ENCODE data around the gene RANBP3.
A peak's percentile ranks its signal among the peaks of the same experiment; 100 is the strongest.

RANBP3 gene

DNA sequence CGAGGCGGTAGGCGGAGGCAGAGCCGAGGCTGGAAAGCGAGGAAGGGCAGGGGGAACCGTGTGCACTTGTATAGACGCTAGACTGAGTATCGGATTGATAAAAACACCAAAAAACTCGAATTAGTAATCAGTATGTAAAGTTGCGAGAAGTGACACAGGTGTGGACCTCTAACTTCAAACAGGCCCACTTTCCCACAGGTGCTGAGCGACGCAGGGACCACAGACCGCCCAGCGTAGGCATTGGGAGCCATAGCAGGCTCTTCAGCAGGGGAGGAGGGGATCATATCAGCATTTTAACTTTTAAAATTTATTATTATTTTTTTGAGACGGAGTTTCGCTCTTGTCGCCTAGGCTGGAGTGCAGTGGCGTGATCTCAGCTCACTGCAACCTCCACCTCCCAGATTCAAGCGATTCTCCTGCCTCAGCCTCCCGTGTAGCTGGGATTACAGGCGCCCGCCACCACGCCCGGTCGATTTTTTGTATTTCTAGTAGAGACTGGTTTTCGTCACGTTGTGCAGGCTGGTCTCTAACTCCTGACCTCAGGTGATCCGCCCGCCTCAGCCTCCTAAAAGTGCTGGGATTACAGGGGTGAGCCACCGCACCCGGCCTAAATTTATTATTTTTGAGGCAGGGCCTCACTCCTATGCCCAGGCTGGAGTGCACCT lies 72.7 kb downstream of the RANBP3 start:
- Histone ChIP-seq H3K4me3 (ENCODE audit: low read length in 2 of 2) (peak overlapping the region; percentile 80 to 93), H3K27me3 (ENCODE audit: control insufficient read depth in 2 of 2, insufficient read depth in 2 of 2, low read length in 2 of 2) (no peaks in the 10 kb centered on the region), H3K4me1 (ENCODE audit: control insufficient read depth in 2 of 2, insufficient read depth in 2 of 2, low read length in 2 of 2) (peaks cover 13 to 17% of the 10 kb centered on the region in 2 donors), H3K9ac (ENCODE audit: low read depth in 1 of 2, low read length in 2 of 2) (peak overlapping the region; percentile 80 to 92), H3K27ac (ENCODE audit: low read depth in 2 of 2, low read length in 2 of 2) (peak overlapping the region; percentile 48 to 98), H3K36me3 (ENCODE audit: control insufficient read depth in 2 of 2, insufficient read depth in 2 of 2, low read length in 2 of 2) (peaks cover 0 to 7% of the 10 kb centered on the region in 2 donors), H3K9me3 (ENCODE audit: control insufficient read depth in 2 of 2, low read length in 2 of 2) (no peaks in the 10 kb centered on the region)

DNA sequence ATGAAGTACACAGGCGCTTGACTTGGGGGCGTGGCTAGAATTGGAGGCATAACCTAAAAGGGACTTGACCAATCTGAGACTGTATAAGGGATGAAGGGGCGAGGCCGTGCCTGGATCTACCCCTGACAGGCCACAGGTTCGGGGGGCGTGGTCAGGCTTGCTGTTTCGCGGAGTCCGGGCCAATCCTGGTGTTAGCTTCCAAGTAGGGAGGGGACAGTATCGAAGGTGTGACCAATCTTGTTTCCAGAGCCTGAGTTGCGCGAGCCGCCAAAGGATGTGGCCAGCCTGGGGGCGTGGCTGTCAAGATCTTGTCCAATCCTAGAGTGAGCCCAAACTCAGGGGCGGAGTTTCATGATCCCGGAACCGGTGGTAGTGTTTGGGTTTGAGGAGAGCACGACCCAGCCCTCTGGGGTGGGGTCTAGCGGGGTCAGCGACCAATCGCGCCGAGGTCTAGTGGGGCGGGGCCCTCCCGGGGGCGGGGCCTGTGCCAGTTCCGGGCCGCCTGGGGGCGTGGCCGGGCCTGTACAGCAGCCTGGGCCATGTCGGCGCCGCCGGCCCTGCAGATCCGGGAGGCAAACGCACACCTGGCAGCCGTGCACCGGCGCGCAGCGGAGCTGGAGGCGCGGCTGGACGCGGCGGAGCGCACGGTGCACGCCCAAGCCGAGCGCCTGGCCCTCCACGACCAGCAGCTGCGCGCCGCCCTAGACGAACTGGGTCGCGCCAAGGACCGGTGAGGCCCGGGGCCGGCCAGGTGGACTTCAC lies 73.4 kb downstream of the RANBP3 start, which contains the start of gene VMAC:
Gene VMAC, plus strand, starts transcription at position 521 of the 762 bp plus-strand sequence. Its CDS starts 19 bp downstream, at position 540.
- Histone ChIP-seq H3K4me1 (ENCODE audit: control insufficient read depth in 2 of 2, insufficient read depth in 2 of 2, low read length in 2 of 2) (peaks cover 13 to 17% of the 10 kb centered on the region in 2 donors), H3K9me3 (ENCODE audit: control insufficient read depth in 2 of 2, low read length in 2 of 2) (no peaks in the 10 kb centered on the region), H3K36me3 (ENCODE audit: control insufficient read depth in 2 of 2, insufficient read depth in 2 of 2, low read length in 2 of 2) (peaks cover 0 to 9% of the 10 kb centered on the region in 2 donors), H3K4me3 (ENCODE audit: low read length in 2 of 2) (peak within 1 kb of the TSS; percentile 97 to 98), H3K9ac (ENCODE audit: low read depth in 1 of 2, low read length in 2 of 2) (peak within 1 kb of the TSS; percentile 88 to 95), H3K27me3 (ENCODE audit: control insufficient read depth in 2 of 2, insufficient read depth in 2 of 2, low read length in 2 of 2) (no peaks in the 10 kb centered on the region), H3K27ac (ENCODE audit: low read depth in 2 of 2, low read length in 2 of 2) (peak within 1 kb of the TSS; percentile 96 to 98)

DNA sequence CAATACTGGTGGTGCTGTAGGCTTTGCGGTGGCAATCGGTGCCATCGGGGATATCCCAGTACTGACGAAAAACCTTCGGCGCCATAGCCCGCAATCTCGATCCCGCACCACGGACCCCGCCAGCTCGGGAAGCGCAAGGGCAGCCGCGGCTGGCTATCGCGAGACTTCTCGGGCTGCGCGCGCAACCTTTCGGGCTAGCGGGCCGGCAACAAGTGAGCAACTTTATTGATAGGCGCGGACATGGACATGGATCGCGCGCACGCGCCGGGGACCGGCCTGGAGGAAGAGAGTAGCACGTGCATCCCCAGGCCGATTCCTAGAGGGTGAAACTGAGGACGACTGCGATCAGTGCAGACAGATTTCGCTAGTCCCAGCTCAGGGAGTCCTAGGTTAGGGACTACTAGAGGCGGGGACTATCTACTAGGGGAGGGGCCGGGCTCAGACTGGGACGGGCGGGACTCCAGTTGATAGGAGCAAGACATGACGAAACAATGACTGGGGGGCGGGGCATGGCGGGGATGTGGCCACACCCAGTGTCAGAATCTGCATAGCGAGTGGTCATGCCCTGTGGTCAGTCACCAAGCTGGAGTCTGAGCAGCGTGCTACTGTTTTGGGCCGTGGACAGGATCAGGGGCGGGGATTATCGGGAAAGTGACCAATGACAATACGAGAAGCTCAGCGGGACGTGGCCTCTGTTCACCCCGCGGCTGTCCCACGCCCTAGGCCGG lies 74.2 kb downstream of the RANBP3 start, which contains the start of gene NDUFA11:
Gene NDUFA11, minus strand, starts transcription at position 167 of the 728 bp plus-strand sequence. Its CDS starts 82 bp downstream, at position 85.
- H3K9ac ChIP-seq (ENCODE audit: low read depth in 1 of 2, low read length in 2 of 2) = peak within 1 kb of the TSS; percentile 88 to 95
- H3K9me3 ChIP-seq (ENCODE audit: control insufficient read depth in 2 of 2, low read length in 2 of 2) = no peaks in the 10 kb centered on the region
- peak within 1 kb of the TSS; percentile 96 to 98 for H3K27ac ChIP-seq (ENCODE audit: low read depth in 2 of 2, low read length in 2 of 2)
- H3K4me3 ChIP-seq (ENCODE audit: low read length in 2 of 2) = peak within 1 kb of the TSS; percentile 97 to 98
- peaks cover 13 to 17% of the 10 kb centered on the region in 2 donors for H3K4me1 ChIP-seq (ENCODE audit: control insufficient read depth in 2 of 2, insufficient read depth in 2 of 2, low read length in 2 of 2)
- no peaks in the 10 kb centered on the region for H3K27me3 ChIP-seq (ENCODE audit: control insufficient read depth in 2 of 2, insufficient read depth in 2 of 2, low read length in 2 of 2)
- peaks cover 0 to 9% of the 10 kb centered on the region in 2 donors for H3K36me3 ChIP-seq (ENCODE audit: control insufficient read depth in 2 of 2, insufficient read depth in 2 of 2, low read length in 2 of 2)

DNA sequence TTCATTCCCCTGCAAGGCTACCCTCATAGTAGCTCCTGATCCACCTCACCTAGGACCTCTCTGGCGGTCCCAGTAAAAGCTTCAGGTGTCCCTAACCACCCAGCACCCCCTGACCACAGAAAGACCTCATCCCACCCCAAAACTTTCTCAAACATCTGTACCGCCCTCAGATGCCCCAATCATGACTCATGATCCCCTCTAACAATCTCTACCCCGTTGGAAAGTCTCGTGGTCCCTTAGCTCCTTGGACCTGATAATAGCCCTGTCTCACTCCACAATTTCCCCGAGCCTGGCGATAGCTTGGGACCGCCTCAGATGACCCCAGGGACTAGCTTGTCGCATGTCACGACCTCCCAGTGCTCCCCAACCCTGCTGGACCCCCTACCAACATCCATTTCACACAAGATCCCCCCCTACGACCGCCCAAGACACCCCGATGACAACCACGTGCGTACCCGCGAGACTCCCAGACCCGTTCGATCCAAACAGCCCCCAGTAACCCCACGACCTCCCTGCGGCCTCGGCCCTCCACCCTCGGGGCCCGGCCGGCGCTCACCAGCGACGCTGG lies 74.8 kb downstream of the RANBP3 start:
- Histone ChIP-seq H3K9me3 (ENCODE audit: control insufficient read depth in 2 of 2, low read length in 2 of 2) (no peaks in the 10 kb centered on the region), H3K27ac (ENCODE audit: low read depth in 2 of 2, low read length in 2 of 2) (peak overlapping the region; percentile 96 to 98), H3K27me3 (ENCODE audit: control insufficient read depth in 2 of 2, insufficient read depth in 2 of 2, low read length in 2 of 2) (no peaks in the 10 kb centered on the region), H3K4me3 (ENCODE audit: low read length in 2 of 2) (peak overlapping the region; percentile 97 to 98), H3K4me1 (ENCODE audit: control insufficient read depth in 2 of 2, insufficient read depth in 2 of 2, low read length in 2 of 2) (peaks cover 13 to 17% of the 10 kb centered on the region in 2 donors), H3K36me3 (ENCODE audit: control insufficient read depth in 2 of 2, insufficient read depth in 2 of 2, low read length in 2 of 2) (peaks cover 0 to 9% of the 10 kb centered on the region in 2 donors), H3K9ac (ENCODE audit: low read depth in 1 of 2, low read length in 2 of 2) (peak overlapping the region; percentile 88 to 95)

DNA sequence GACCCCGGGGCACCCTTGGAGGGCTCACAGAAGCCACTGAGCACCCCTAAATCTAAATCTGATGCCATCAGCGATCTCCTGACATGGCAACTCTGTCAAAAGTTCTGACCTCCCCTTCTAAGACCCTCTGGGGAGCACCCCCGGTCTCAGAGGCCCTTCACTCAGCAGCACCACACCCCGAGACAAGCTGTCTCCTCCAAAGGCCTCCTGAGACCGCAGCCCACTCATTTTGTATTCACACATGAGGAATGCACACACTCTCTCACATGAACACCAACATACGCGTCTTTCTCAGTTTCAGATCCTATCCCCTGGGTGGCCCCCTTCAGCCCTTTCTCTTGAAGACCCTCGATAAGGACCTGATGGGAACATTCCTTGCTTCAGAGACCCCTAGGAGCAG lies 77.0 kb downstream of the RANBP3 start:
- Histone ChIP-seq H3K9ac (ENCODE audit: low read depth in 1 of 2, low read length in 2 of 2) (no peak overlapping the region), H3K36me3 (ENCODE audit: control insufficient read depth in 2 of 2, insufficient read depth in 2 of 2, low read length in 2 of 2) (peaks cover 6 to 13% of the 10 kb centered on the region in 2 donors), H3K4me1 (ENCODE audit: control insufficient read depth in 2 of 2, insufficient read depth in 2 of 2, low read length in 2 of 2) (peaks cover 13 to 17% of the 10 kb centered on the region in 2 donors), H3K27ac (ENCODE audit: low read depth in 2 of 2, low read length in 2 of 2) (no peak overlapping the region), H3K27me3 (ENCODE audit: control insufficient read depth in 2 of 2, insufficient read depth in 2 of 2, low read length in 2 of 2) (no peaks in the 10 kb centered on the region), H3K9me3 (ENCODE audit: control insufficient read depth in 2 of 2, low read length in 2 of 2) (no peaks in the 10 kb centered on the region), H3K4me3 (ENCODE audit: low read length in 2 of 2) (no peak overlapping the region)

DNA sequence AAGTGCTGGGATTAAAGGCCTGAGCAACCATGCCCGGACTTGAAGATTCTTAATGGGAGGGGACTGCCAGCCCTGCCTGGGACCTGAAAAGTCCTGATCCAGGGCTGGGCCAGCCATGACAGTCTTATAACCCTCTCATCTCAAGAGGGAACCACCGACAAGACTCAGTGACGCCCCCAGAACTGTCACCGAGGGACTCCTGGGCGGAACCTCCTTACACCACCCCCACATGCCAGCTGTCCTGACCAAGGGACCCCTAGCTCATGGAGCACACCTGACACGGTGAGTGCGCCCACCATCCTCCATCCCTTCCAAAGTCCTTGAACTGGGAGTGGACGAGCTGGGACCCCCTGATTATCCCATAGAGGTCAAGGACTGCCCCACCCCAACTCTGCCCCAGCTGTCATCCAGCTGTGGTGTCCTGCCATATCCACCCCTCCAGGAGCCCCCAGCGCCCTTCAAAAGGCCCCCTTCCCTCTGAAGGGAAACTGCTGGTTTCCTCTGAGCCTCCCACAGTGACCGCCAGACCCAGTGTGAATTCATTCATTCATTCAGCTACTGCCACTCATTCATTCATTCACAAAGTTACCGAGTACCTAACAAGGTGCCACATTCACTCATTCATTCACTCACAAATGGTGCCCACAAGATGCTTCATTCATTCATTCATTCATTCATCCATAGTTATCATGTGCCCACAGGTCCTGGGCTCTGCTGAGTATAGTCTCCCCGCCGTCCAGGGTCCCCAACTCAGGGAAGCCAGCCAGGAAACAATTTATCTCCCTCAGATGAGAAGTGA lies 78.0 kb downstream of the RANBP3 start:
- Histone ChIP-seq H3K4me1 (ENCODE audit: control insufficient read depth in 2 of 2, insufficient read depth in 2 of 2, low read length in 2 of 2) (peaks cover 10% of the 10 kb centered on the region in 2 donors), H3K4me3 (ENCODE audit: low read length in 2 of 2) (no peak overlapping the region), H3K9me3 (ENCODE audit: control insufficient read depth in 2 of 2, low read length in 2 of 2) (no peaks in the 10 kb centered on the region), H3K36me3 (ENCODE audit: control insufficient read depth in 2 of 2, insufficient read depth in 2 of 2, low read length in 2 of 2) (peaks cover 9 to 22% of the 10 kb centered on the region in 2 donors), H3K9ac (ENCODE audit: low read depth in 1 of 2, low read length in 2 of 2) (no peak overlapping the region), H3K27me3 (ENCODE audit: control insufficient read depth in 2 of 2, insufficient read depth in 2 of 2, low read length in 2 of 2) (no peaks in the 10 kb centered on the region), H3K27ac (ENCODE audit: low read depth in 2 of 2, low read length in 2 of 2) (no peak overlapping the region)

DNA sequence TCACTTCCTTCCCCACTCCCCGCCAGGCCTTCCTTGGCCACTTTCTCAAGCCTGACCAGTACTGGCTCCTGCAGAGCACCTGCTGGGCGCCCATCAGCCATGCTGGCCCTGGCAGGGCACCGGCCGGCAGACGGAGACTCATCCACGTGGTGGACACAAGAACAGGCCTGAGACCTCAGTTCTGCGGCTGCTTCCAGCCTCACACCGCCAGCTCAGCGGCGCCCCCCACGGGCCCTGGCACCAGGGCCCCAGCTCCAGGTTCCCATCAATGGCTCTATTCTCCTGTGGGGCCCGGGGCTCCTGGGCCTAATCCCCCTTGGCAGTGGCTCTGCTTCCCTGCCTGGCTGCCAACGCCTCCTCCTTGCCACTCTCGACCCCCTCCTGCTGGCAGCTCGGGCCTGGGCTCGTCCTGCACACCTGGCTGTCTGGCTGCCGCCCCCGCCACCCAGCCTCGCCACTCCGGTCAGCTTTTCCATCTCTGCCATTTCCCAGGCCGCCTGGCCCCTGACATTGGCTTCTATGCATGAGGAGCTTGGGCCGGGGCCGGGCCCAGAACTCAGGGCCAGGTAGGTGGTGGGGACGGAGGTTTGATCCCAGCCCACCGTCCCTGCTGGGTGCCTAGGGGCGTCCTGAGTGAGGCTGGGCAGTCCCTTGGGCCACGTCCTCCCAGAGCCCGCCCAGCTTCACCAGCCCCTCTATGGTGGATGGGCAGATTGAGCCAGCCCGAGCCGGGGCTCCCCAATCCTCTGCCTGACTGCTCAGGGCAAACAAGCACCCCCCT lies 80.6 kb downstream of the RANBP3 start:
- H3K36me3 ChIP-seq (ENCODE audit: control insufficient read depth in 2 of 2, insufficient read depth in 2 of 2, low read length in 2 of 2) = peaks cover 9 to 22% of the 10 kb centered on the region in 2 donors
- H3K9me3 ChIP-seq (ENCODE audit: control insufficient read depth in 2 of 2, low read length in 2 of 2) = no peaks in the 10 kb centered on the region
- peaks cover under 1 to 2% of the 10 kb centered on the region in 2 donors for H3K27me3 ChIP-seq (ENCODE audit: control insufficient read depth in 2 of 2, insufficient read depth in 2 of 2, low read length in 2 of 2)
- peaks cover under 1 to 1% of the 10 kb centered on the region in 2 donors for H3K4me1 ChIP-seq (ENCODE audit: control insufficient read depth in 2 of 2, insufficient read depth in 2 of 2, low read length in 2 of 2)
- H3K9ac ChIP-seq (ENCODE audit: low read depth in 1 of 2, low read length in 2 of 2) = no peak overlapping the region
- no peak overlapping the region for H3K27ac ChIP-seq (ENCODE audit: low read depth in 2 of 2, low read length in 2 of 2)
- H3K4me3 ChIP-seq (ENCODE audit: low read length in 2 of 2) = no peak overlapping the region

DNA sequence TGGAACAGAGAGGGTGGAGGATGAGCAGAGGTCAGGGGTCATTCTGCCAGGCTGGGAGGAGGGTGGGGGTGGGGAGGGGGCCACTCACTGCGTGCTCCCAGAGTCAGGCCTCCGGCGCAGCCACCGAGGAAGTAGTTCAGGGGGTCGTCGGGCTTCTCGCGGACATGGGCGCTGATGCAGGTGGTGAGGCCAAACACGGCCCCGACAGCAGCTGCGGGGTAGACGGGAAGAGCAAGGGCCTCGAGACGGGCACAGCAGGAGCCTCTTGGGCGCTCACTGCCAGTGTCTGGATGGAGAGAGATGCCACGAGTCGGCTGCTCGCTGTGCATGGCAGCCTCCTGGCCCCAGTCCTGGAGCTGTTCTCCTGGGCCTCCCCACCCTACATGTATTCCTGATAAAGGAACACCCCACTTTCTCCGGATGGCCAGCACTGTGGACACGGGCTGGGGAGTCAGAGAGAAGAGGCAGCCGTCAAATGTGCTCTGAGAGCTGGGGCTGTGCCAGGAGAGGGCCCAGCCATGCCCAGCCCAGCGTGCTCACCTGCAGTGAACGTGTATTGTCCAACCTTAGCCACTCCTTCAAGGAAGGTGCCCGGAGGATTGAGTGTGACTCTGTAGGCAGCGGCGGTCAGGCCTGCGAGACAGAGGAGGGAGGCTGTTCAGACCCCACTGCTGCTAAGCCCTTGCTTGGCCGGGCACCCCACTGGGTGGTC lies 81.4 kb downstream of the RANBP3 start:
- H3K9me3 ChIP-seq (ENCODE audit: control insufficient read depth in 2 of 2, low read length in 2 of 2) = no peaks in the 10 kb centered on the region
- peaks cover 8 to 10% of the 10 kb centered on the region in 2 donors for H3K27me3 ChIP-seq (ENCODE audit: control insufficient read depth in 2 of 2, insufficient read depth in 2 of 2, low read length in 2 of 2)
- H3K4me3 ChIP-seq (ENCODE audit: low read length in 2 of 2) = no peak overlapping the region
- H3K9ac ChIP-seq (ENCODE audit: low read depth in 1 of 2, low read length in 2 of 2) = no peak overlapping the region
- no peaks in the 10 kb centered on the region for H3K4me1 ChIP-seq (ENCODE audit: control insufficient read depth in 2 of 2, insufficient read depth in 2 of 2, low read length in 2 of 2)
- H3K36me3 ChIP-seq (ENCODE audit: control insufficient read depth in 2 of 2, insufficient read depth in 2 of 2, low read length in 2 of 2) = peaks cover 9 to 22% of the 10 kb centered on the region in 2 donors
- no peak overlapping the region for H3K27ac ChIP-seq (ENCODE audit: low read depth in 2 of 2, low read length in 2 of 2)
